ENCODE data around the gene EN1.
A peak's percentile ranks its signal among the peaks of the same experiment; 100 is the strongest.

EN1 gene

DNA sequence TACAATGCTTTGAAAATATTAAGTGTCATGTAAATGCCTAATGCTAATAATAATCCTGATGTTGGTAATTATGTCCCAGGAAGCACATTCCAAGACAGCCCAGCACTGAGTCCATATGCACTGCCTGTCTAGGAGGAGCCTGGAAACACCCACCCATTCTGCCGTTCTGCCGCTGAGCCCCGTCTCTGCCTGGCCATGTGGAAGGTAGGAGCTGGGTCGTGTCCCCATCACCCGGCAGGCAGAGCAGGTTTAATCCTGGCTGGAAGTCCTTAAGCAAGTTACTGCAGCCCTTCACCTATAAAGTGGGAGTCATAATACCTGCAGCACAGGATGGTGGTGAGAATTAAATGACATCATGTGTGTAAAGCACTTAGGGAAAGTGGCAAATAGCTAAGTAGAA, 13.1 kb upstream of the EN1 start:
- peaks cover 22% of the 10 kb centered on the region for H3K4me1 ChIP-seq (ENCODE audit: insufficient read depth, insufficient read length)
- no peaks in the 10 kb centered on the region for H3K36me3 ChIP-seq (ENCODE audit: insufficient read depth, insufficient read length, low read length)
- no peak for DNase-seq (ENCODE audit: low read depth, low spot score)
- TF ChIP-seq SUZ12 (IDR thresholded peaks at IDR 0.05; ENCODE audit: extremely low read depth, insufficient read depth, insufficient read length) (no peak), ZNF274 (IDR thresholded peaks at IDR 0.05; ENCODE audit: low read depth, low read length) (no peak), YY1 (IDR thresholded peaks at IDR 0.05; ENCODE audit: insufficient read depth, insufficient read length) (no peak)
- H3K4me3 ChIP-seq (ENCODE audit: insufficient read length, low read depth), result no peak overlapping the region
- H3K27me3 ChIP-seq (ENCODE audit: insufficient read depth, insufficient read length), result peaks cover 53% of the 10 kb centered on the region
- H3K9ac ChIP-seq (ENCODE audit: insufficient read length, low read depth), result no peak overlapping the region
- H3K9me3 ChIP-seq (ENCODE audit: insufficient read depth, low read length), result no peaks in the 10 kb centered on the region

DNA sequence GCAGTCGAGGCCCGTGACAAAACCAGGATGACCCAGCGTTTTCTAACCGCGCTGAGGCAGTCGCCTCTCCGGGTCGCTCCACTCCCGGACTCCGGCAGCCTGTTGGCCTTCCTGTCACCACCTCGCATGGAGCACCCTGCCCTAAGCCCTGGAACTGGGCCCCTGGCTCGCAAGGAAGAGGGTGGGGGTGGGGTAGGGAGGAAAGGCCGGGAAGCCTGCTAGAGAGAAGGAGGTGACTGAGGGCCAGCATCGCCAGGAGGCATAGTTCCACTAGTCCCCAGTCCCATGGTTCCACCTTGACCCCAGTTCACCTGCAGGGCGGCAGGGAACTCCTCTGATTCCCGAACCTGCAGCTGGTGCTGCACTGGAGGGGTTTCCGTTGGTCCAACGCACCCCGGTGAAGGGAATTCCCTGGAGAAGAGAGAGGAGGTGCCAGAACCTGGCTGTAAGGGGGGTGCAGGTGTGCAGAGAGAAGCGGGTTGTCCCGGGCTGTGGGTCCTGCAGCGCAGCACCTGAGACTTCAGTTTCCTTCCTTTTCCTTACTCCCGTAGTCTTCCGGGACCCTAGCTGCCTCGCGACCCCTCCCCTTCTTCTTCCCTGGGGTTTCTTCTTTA, 11.8 kb upstream of the EN1 start:
- no peak for DNase-seq (ENCODE audit: low read depth, low spot score)
- TF ChIP-seq ZNF274 (IDR thresholded peaks at IDR 0.05; ENCODE audit: low read depth, low read length) (no peak), YY1 (IDR thresholded peaks at IDR 0.05; ENCODE audit: insufficient read depth, insufficient read length) (no peak), SUZ12 (IDR thresholded peaks at IDR 0.05; ENCODE audit: extremely low read depth, insufficient read depth, insufficient read length) (no peak)

DNA sequence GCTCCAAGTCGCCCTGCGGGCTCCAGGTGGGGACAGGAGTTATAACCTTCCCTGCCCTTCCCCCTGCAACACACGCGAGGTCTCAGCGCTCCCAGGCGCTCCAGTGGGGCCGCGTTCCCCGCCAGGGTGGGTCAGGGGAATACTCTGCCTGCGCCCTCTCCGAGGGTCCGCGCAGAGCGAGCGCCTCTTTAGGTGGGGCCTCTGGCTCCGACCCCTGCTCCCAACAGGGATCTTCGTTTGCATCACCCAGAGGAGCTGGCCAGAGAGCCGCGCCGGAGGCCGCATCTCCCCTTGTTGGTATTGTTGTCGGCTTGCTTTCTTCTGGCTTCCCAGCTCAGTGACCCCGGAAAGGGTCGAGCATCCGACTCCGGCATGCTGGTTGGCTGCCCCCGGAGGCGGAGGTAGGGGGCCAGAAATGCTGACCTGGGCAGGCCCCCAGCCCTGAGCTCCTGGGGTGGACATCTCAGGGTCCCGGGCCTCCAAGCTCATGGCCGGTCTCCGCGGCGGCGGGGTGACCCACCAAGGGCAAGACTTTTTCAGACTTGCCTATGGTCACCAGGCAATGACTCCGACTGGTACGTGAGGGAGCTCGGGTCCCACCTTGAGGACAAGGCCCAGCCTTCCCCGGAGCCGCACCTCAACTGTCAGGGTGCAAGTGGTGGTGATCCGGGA, 11.2 kb upstream of the EN1 start:
- TF ChIP-seq SUZ12 (IDR thresholded peaks at IDR 0.05; ENCODE audit: extremely low read depth, insufficient read depth, insufficient read length) (no peak), YY1 (IDR thresholded peaks at IDR 0.05; ENCODE audit: insufficient read depth, insufficient read length) (no peak), ZNF274 (IDR thresholded peaks at IDR 0.05; ENCODE audit: low read depth, low read length) (no peak)
- Histone ChIP-seq H3K9me3 (ENCODE audit: insufficient read depth, low read length) (no peaks in the 10 kb centered on the region), H3K4me3 (ENCODE audit: insufficient read length, low read depth) (no peak overlapping the region), H3K4me1 (ENCODE audit: insufficient read depth, insufficient read length) (peaks cover 28% of the 10 kb centered on the region), H3K27me3 (ENCODE audit: insufficient read depth, insufficient read length) (peaks cover 72% of the 10 kb centered on the region), H3K36me3 (ENCODE audit: insufficient read depth, insufficient read length, low read length) (no peaks in the 10 kb centered on the region), H3K9ac (ENCODE audit: insufficient read length, low read depth) (no peak overlapping the region)
- DNase-seq (ENCODE audit: low read depth, low spot score), result no peak

More for the DNA sequence above, 11.8 kb upstream of the EN1 start:
- no peak overlapping the region for H3K9ac ChIP-seq (ENCODE audit: insufficient read length, low read depth)
- no peak overlapping the region for H3K4me3 ChIP-seq (ENCODE audit: insufficient read length, low read depth)
- peaks cover 66% of the 10 kb centered on the region for H3K27me3 ChIP-seq (ENCODE audit: insufficient read depth, insufficient read length)
- H3K9me3 ChIP-seq (ENCODE audit: insufficient read depth, low read length), result no peaks in the 10 kb centered on the region
- H3K4me1 ChIP-seq (ENCODE audit: insufficient read depth, insufficient read length), result peaks cover 23% of the 10 kb centered on the region
- no peaks in the 10 kb centered on the region for H3K36me3 ChIP-seq (ENCODE audit: insufficient read depth, insufficient read length, low read length)

DNA sequence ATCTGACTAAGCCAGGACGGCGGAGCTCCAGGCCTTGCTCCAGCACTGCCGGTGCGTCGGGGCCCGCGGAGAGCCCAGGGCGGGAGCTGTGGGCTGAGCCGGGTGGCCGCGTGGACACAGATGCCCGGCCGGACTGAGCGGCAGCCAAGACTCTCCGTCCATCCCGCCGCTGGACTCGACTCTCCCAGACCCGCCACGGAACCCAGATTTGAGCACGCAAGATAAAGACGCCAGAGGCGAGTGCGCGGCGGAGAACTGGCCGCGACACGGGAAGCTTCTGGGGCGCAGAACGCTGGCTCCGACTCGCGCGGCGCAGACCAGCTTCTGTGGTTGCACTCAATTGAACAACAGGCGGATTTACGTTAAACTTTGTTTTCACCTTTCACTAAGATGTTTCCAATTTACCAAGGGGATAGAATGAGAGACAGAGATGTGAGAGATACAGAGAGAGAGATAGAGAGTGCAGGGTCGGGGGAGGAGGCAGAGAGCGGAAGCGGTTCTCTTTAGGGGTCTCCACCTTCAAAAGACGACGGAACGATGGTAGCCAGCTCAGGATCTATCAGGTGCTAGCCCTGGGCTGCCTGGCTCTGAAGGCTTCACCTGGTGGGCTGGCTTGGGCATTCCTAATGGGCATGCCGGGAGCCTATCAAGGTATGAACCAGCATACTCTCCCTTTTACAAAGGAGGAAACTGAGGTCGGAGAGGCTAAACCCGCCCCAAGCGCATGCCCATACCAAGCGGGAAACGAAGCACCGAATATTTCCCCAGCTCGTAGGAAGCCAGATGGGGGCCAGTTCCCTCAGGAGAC, 10.4 kb upstream of the EN1 start:
- peaks cover 80% of the 10 kb centered on the region for H3K27me3 ChIP-seq (ENCODE audit: insufficient read depth, insufficient read length)
- peak overlapping the region; percentile 33 for H3K4me3 ChIP-seq (ENCODE audit: insufficient read length, low read depth)
- H3K4me1 ChIP-seq (ENCODE audit: insufficient read depth, insufficient read length), result peaks cover 28% of the 10 kb centered on the region
- H3K9ac ChIP-seq (ENCODE audit: insufficient read length, low read depth), result peak overlapping the region; percentile 32
- H3K36me3 ChIP-seq (ENCODE audit: insufficient read depth, insufficient read length, low read length), result no peaks in the 10 kb centered on the region
- TF ChIP-seq SUZ12 (IDR thresholded peaks at IDR 0.05; ENCODE audit: extremely low read depth, insufficient read depth, insufficient read length), result no peak
- TF ChIP-seq YY1 (IDR thresholded peaks at IDR 0.05; ENCODE audit: insufficient read depth, insufficient read length), result no peak
- no peak for TF ChIP-seq ZNF274 (IDR thresholded peaks at IDR 0.05; ENCODE audit: low read depth, low read length)
- H3K9me3 ChIP-seq (ENCODE audit: insufficient read depth, low read length), result no peaks in the 10 kb centered on the region
- DNase-seq (ENCODE audit: low read depth, low spot score), result no peak

DNA sequence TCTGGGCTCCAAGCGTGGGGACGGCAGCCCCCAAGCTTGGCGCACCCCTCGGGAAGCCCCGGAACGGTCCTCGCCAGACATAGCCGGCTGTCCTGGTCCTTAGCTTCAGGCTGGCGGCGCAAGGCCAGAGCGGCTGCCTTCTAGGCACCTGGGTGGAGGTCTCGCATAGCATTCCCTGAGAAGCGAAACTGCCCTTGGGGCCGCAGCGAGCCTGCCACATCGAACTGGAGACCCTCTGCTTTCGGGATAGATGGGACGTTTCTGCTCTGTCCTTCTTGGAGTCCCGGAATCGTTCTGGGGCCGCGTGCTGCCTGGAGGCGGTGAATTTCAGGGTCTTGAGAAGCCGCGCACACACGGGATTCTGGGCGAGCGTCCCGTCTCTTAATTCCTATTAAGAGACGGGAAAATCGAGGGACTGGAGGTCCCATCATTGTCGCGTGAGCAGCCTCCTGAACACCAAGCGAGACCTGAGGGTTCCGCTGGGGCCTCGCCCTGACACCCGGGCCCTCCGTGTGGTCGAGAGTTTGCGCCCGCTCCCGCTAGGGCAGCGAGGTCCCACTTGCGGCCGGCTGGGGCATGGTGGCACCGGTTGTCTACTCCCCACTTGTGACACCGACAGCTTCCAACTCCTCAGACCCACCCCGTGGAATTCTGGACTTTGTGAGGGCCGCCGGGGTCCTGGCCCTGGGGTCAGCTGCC, 9.7 kb upstream of the EN1 start:
- peaks cover 87% of the 10 kb centered on the region for H3K27me3 ChIP-seq (ENCODE audit: insufficient read depth, insufficient read length)

DNA sequence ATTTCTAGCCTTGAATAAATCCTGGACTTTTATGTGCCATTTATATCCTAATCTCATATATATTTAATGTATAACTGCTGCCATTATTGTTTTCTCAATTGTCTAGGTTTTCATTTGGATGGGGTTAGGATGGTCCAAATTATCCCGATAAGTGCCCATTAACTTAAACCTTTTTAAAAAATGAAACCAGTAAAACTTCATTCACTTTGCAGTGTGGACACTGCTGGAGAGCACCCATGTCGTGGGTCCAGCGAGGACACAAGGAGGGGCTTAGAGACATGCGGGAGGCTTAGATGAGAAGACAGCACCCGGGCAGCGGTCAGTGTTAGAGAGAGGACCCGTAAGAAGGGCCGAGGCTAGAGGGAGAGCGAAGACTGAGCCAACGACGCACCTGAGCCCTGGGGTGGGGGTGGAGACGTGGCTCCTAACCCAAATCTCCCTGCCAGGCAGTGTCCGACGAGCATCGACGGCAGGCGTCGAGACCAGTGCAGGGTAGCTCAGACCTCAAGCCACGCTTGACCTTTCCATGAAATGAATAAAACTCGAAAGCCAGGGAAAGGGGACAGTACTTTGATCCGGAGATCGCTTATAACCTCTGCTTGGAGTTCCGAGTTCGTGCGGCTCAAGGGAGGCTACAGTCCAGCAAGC, 9.0 kb upstream of the EN1 start:
- H3K27me3 ChIP-seq (ENCODE audit: insufficient read depth, insufficient read length), result peaks cover 94% of the 10 kb centered on the region
- H3K4me1 ChIP-seq (ENCODE audit: insufficient read depth, insufficient read length), result peaks cover 32% of the 10 kb centered on the region
- no peak for DNase-seq (ENCODE audit: low read depth, low spot score)
- no peak overlapping the region for H3K9ac ChIP-seq (ENCODE audit: insufficient read length, low read depth)
- H3K36me3 ChIP-seq (ENCODE audit: insufficient read depth, insufficient read length, low read length), result no peaks in the 10 kb centered on the region
- no peak for TF ChIP-seq SUZ12 (IDR thresholded peaks at IDR 0.05; ENCODE audit: extremely low read depth, insufficient read depth, insufficient read length)
- TF ChIP-seq YY1 (IDR thresholded peaks at IDR 0.05; ENCODE audit: insufficient read depth, insufficient read length), result no peak
- no peak for TF ChIP-seq ZNF274 (IDR thresholded peaks at IDR 0.05; ENCODE audit: low read depth, low read length)
- no peaks in the 10 kb centered on the region for H3K9me3 ChIP-seq (ENCODE audit: insufficient read depth, low read length)
- no peak overlapping the region for H3K4me3 ChIP-seq (ENCODE audit: insufficient read length, low read depth)

More for the DNA sequence above, 9.7 kb upstream of the EN1 start:
- no peak for TF ChIP-seq ZNF274 (IDR thresholded peaks at IDR 0.05; ENCODE audit: low read depth, low read length)
- peak; percentile 92 for TF ChIP-seq SUZ12 (IDR thresholded peaks at IDR 0.05; ENCODE audit: extremely low read depth, insufficient read depth, insufficient read length)
- TF ChIP-seq YY1 (IDR thresholded peaks at IDR 0.05; ENCODE audit: insufficient read depth, insufficient read length), result no peak
- H3K9me3 ChIP-seq (ENCODE audit: insufficient read depth, low read length), result no peaks in the 10 kb centered on the region
- H3K4me3 ChIP-seq (ENCODE audit: insufficient read length, low read depth), result peak overlapping the region; percentile 33
- no peak for DNase-seq (ENCODE audit: low read depth, low spot score)
- peaks cover 28% of the 10 kb centered on the region for H3K4me1 ChIP-seq (ENCODE audit: insufficient read depth, insufficient read length)
- no peaks in the 10 kb centered on the region for H3K36me3 ChIP-seq (ENCODE audit: insufficient read depth, insufficient read length, low read length)
- peak overlapping the region; percentile 32 for H3K9ac ChIP-seq (ENCODE audit: insufficient read length, low read depth)
